ENCODE results near the gene CELF4. TPM values are rescaled to one million over a fixed set of nuclear protein-coding genes. Genes with fewer than 3 reads are reported as not detected.

The CELF4 gene
- total and polyA plus RNA-seq, 10 of the 15 experiments (the other 5 are each of a cell fraction or from before 2014, with no cell fraction given), result 0.03 to 0.32 TPM; not detected in 8

- POLR2A ChIA-PET, result no interaction called here
- Histone ChIP-seq H3K36me3 (ENCODE audit: control insufficient read depth in 2 of 2, insufficient read depth in 2 of 2, low read length in 1 of 2) (no peaks in the 10 kb centered on the region), H3K4me2 (ENCODE audit: control insufficient read depth, insufficient read depth) (no peak overlapping the region), H3K4me1 (ENCODE audit: control insufficient read depth, insufficient read depth, low read length) (no peaks in the 10 kb centered on the region), H3K9ac (ENCODE audit: control insufficient read depth, insufficient read depth, low read length) (no peak overlapping the region), H3K79me2 (ENCODE audit: control insufficient read depth, insufficient read depth, low read length) (no peaks in the 10 kb centered on the region), H3K27ac (ENCODE audit: control insufficient read depth, insufficient read depth) (no peak overlapping the region), H2AFZ (ENCODE audit: control insufficient read depth, low read depth, low read length) (no peak overlapping the region), H4K20me1 (ENCODE audit: control insufficient read depth, insufficient read depth) (no peaks in the 10 kb centered on the region), H3K27me3 (replicated peaks in 1 of 2; ENCODE audit: control insufficient read depth in 2 of 2, insufficient read depth in 2 of 2, low read length in 1 of 2) (peaks cover 0 to 2% of the 10 kb centered on the region in 2 experiments; a peak in 2 of 4 replicates), H3K9me3 (replicated peaks; ENCODE audit: control insufficient read depth, insufficient read depth, low read length) (no peaks in the 10 kb centered on the region), H3K4me3 (no peak overlapping the region)
- DNase-seq (ENCODE audit: low read depth, low spot score) (no peak), FAIRE-seq (no peak), ATAC-seq (no peak)
- no peak for TF ChIP-seq SRF (IDR thresholded peaks at IDR 0.05; ENCODE audit: low read depth in 2 of 2, low read length in 2 of 2)
- no peak for TF ChIP-seq ZNF207 (IDR thresholded peaks at IDR 0.05; ENCODE audit: borderline replicate concordance)
- TF ChIP-seq SPI1 (IDR thresholded peaks at IDR 0.05; ENCODE audit: borderline replicate concordance, insufficient read depth, low read depth, low read length), result no peak
- no peak for TF ChIP-seq SMARCA5 (IDR thresholded peaks at IDR 0.05)
- TF ChIP-seq RUNX3 (IDR thresholded peaks at IDR 0.05; ENCODE audit: low read length), result no peak
- TF ChIP-seq ELK1 (IDR thresholded peaks at IDR 0.05; ENCODE audit: low read depth, low read length), result no peak
- no peak for TF ChIP-seq PAX8 (IDR thresholded peaks at IDR 0.05)
- TF ChIP-seq GATAD2B (conservative IDR thresholded peaks at IDR 0.05; ENCODE audit: low read depth), result no peak
- TF ChIP-seq ATF7 (IDR thresholded peaks at IDR 0.05; ENCODE audit: low read depth), result no peak
- no peak for TF ChIP-seq NFIC (IDR thresholded peaks at IDR 0.05; ENCODE audit: low read depth, low read length)
- TF ChIP-seq EED (IDR thresholded peaks at IDR 0.05; ENCODE audit: low read depth), result no peak
- TF ChIP-seq NBN (IDR thresholded peaks at IDR 0.05), result no peak
- TF ChIP-seq EP300 (IDR thresholded peaks at IDR 0.05; ENCODE audit: borderline replicate concordance in 1 of 2, control insufficient read depth in 1 of 2, low read depth in 2 of 2, low read length in 2 of 2), result no peak
- no peak for TF ChIP-seq CEBPB (IDR thresholded peaks at IDR 0.05; ENCODE audit: borderline replicate concordance in 1 of 2, low read depth in 2 of 2, low read length in 2 of 2)
- no peak for TF ChIP-seq HDGF (IDR thresholded peaks at IDR 0.05)
- no peak for TF ChIP-seq USF2 (IDR thresholded peaks at IDR 0.05; ENCODE audit: borderline replicate concordance, low read depth, low read length)
- TF ChIP-seq SMAD5 (IDR thresholded peaks at IDR 0.05; ENCODE audit: low read depth), result no peak
- no peak for TF ChIP-seq POLR2AphosphoS5 (IDR thresholded peaks at IDR 0.05; ENCODE audit: low read length)
- TF ChIP-seq PRDM15 (CRISPR knock-in tag; IDR thresholded peaks at IDR 0.05), result no peak
- TF ChIP-seq YY1 (IDR thresholded peaks at IDR 0.05; ENCODE audit: low read depth, low read length), result no peak
- CTCF ChIA-PET, result no interaction called here
- no TSS peak for BruUV-seq (replicated peaks)
- SMC1A ChIA-PET (ENCODE audit: uncharacterized antibody, unreplicated experiment), result no interaction called here
- intact Hi-C loops (cut with micrococcal nuclease; ENCODE audit: unreplicated experiment), result no loop called here
- RAD21 ChIA-PET (ENCODE audit: unreplicated experiment), result no interaction called here
- 0% methylated on average over 3 of the region's 3 CpGs for WGBS (ENCODE audit: insufficient coverage, insufficient replicate concordance, low lambda C conversion rate, missing lambda C conversion rate)
- in situ Hi-C loops (cut with MboI), result no loop called here
Observed at GRCh38 chr18:37572736-37573135, 7.1 kb upstream of the CELF4 start.

Data from GM12878 (cell line).